Osteoblast (primary cell): Measurements from ENCODE around the gene C5AR1. TPM values are rescaled to one million over a fixed set of nuclear protein-coding genes. Genes with fewer than 3 reads are reported as not detected.

Experiments
- DNase-seq: peaks from one replicate; pipeline ENCODE4 v3.0.0; 2011; ENCODE audit warnings: low spot score, mixed read lengths; ENCODE audit not compliant: insufficient read length; ENCODE audit errors: missing footprints
- H2AFZ ChIP-seq: 2 replicates; pipeline ENCODE4 v1.6.0; 2011; ENCODE audit warnings: mild to moderate bottlenecking, low read length
- H3K27ac ChIP-seq: 2 replicates; pipeline ENCODE4 v1.5.1; 2011; ENCODE audit warnings: mild to moderate bottlenecking, low read depth, low read length, moderate library complexity
- H3K27me3 ChIP-seq: 2 replicates; pipeline ENCODE4 v1.6.0; 2012; ENCODE audit warnings: mild to moderate bottlenecking, control low read depth, inconsistent platforms, low read length, moderate library complexity; ENCODE audit not compliant: insufficient read depth
- H3K36me3 ChIP-seq: 2 replicates; pipeline ENCODE4 v1.5.1; 2011; ENCODE audit warnings: mild to moderate bottlenecking, low read length, control low read depth, moderate library complexity; ENCODE audit not compliant: insufficient read depth
- H3K4me1 ChIP-seq: 2 replicates; pipeline ENCODE4 v1.5.1; 2011; ENCODE audit warnings: mild to moderate bottlenecking, low read length, control low read depth, moderate library complexity; ENCODE audit not compliant: insufficient read depth
- H3K4me2 ChIP-seq: 2 replicates; pipeline ENCODE4 v1.6.0; 2011; ENCODE audit warnings: mild to moderate bottlenecking, low read length; ENCODE audit not compliant: insufficient read depth
- H3K4me3 ChIP-seq: fragments of 200-600 bp; sonication (generic); 3 replicates; pipeline ENCODE4 v1.5.1; 2012; ENCODE audit warnings: mild to moderate bottlenecking, low read length, inconsistent platforms; ENCODE audit not compliant: insufficient read depth
- H3K79me2 ChIP-seq: 2 replicates; pipeline ENCODE4 v1.6.0; 2012; ENCODE audit warnings: mild to moderate bottlenecking, low read length, control low read depth, inconsistent platforms; ENCODE audit not compliant: insufficient read depth
- H3K9me3 ChIP-seq: 2 replicates; pipeline ENCODE4 v1.5.1; 2011; ENCODE audit warnings: low read depth, low read length, control low read depth
- H4K20me1 ChIP-seq: 2 replicates; pipeline ENCODE4 v1.6.0; 2012; ENCODE audit warnings: mild to moderate bottlenecking, low read length, control low read depth; ENCODE audit not compliant: insufficient read depth
- total RNA-seq: library from RNA; depleted of rRNA; stranded (reverse); fragments of >200 nt; gene quantifications from 2 replicates; pipeline ENCODE4 v1.2.3, GENCODE V29; 2012
- TF ChIP-seq, protein P1 (sequence below): IDR thresholded peaks from 2 replicates; pipeline ENCODE4 v1.5.1; 2011; ENCODE audit warnings: mild to moderate bottlenecking, low read depth, low read length, moderate library complexity; ENCODE audit errors: extremely low read depth

Gene C5AR1
- total RNA-seq, 1 donor = 0.72 TPM

- H3K4me1 ChIP-seq = no peaks in the 10 kb centered on the region
- no peaks in the 10 kb centered on the region for H3K9me3 ChIP-seq
- no peaks in the 10 kb centered on the region for H3K27me3 ChIP-seq
- DNase-seq = peak; percentile 54
- H3K79me2 ChIP-seq = peaks cover 21% of the 10 kb centered on the region
- no peak overlapping the region for H3K4me3 ChIP-seq
- H2AFZ ChIP-seq = no peak overlapping the region
- TF ChIP-seq, protein P1, sequence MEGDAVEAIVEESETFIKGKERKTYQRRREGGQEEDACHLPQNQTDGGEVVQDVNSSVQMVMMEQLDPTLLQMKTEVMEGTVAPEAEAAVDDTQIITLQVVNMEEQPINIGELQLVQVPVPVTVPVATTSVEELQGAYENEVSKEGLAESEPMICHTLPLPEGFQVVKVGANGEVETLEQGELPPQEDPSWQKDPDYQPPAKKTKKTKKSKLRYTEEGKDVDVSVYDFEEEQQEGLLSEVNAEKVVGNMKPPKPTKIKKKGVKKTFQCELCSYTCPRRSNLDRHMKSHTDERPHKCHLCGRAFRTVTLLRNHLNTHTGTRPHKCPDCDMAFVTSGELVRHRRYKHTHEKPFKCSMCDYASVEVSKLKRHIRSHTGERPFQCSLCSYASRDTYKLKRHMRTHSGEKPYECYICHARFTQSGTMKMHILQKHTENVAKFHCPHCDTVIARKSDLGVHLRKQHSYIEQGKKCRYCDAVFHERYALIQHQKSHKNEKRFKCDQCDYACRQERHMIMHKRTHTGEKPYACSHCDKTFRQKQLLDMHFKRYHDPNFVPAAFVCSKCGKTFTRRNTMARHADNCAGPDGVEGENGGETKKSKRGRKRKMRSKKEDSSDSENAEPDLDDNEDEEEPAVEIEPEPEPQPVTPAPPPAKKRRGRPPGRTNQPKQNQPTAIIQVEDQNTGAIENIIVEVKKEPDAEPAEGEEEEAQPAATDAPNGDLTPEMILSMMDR = no peak
- no peak overlapping the region for H3K27ac ChIP-seq
- H3K4me2 ChIP-seq = no peak overlapping the region
- H4K20me1 ChIP-seq = peaks cover 6% of the 10 kb centered on the region
- peaks cover 55% of the 10 kb centered on the region for H3K36me3 ChIP-seq
Observed at GRCh38 chr19:47266401-47266941, 43.2 kb upstream of the C5AR1 start.

GRCh38 chr19:47267350-47267759 is 42.3 kb upstream of the C5AR1 start:
- no peaks in the 10 kb centered on the region for H3K4me1 ChIP-seq
- peaks cover 6% of the 10 kb centered on the region for H4K20me1 ChIP-seq

DNA sequence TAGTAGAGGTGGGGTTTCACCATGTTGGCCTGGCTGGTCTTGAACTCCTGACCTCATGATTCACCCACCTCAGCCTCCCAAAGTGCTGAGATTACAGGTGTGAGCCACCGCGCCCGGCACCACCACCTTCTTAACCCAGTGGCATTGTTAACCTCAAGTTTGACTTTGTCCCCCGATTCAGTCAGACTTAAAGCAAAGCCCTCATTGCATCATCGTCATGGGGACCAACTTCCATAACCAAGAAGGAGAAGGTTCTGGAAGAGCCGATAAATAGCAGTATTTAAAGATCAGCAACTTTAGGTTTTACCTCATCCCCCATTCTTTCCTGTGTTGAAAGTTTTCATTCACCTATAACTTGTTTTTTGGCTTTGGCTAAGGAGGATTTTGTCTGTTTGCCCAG is 41.6 kb upstream of the C5AR1 start:
- no peaks in the 10 kb centered on the region for H3K27me3 ChIP-seq
- peak; percentile 90 for DNase-seq
- no peak overlapping the region for H3K4me3 ChIP-seq
- H3K36me3 ChIP-seq = peaks cover 42% of the 10 kb centered on the region
- H3K4me2 ChIP-seq = no peak overlapping the region
- peaks cover 5% of the 10 kb centered on the region for H3K4me1 ChIP-seq
- peaks cover 15% of the 10 kb centered on the region for H3K79me2 ChIP-seq
- no peaks in the 10 kb centered on the region for H3K9me3 ChIP-seq
- H3K27ac ChIP-seq = no peak overlapping the region
- H4K20me1 ChIP-seq = peaks cover 6% of the 10 kb centered on the region
- H2AFZ ChIP-seq = no peak overlapping the region
- TF ChIP-seq, protein P1 = no peak

More at GRCh38 chr19:47267350-47267759, 42.3 kb upstream of the C5AR1 start:
- Histone ChIP-seq H2AFZ (no peak overlapping the region), H3K79me2 (peaks cover 20% of the 10 kb centered on the region), H3K27me3 (no peaks in the 10 kb centered on the region), H3K4me2 (no peak overlapping the region), H3K27ac (no peak overlapping the region), H3K9me3 (no peaks in the 10 kb centered on the region), H3K4me3 (no peak overlapping the region), H3K36me3 (peaks cover 49% of the 10 kb centered on the region)
- peak; percentile 76 for DNase-seq
- TF ChIP-seq, protein P1 = no peak

DNA sequence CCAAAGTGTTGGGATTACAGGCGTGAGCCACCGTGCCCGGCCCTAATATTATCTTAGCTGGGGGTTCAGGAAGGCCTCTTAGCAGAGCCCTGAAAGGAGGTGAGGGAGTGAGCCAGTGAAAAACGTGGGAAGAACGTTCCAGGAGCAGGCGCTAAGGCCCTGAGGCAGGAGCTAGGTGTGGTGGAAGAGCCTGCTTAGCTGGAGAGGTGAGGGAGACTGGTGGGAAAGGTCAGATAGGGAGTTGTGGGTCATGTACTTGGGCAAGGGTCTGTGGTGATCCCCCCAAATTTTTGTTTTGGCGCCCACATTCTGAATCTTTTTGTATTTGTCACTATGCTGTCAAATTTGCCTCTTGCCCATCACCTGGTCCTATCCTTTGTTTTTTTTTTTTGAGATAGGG is 40.1 kb upstream of the C5AR1 start:
- peak; percentile 61 for DNase-seq

More for the DNA sequence above, 40.1 kb upstream of the C5AR1 start:
- no peak overlapping the region for H2AFZ ChIP-seq
- H4K20me1 ChIP-seq = peaks cover 6% of the 10 kb centered on the region
- H3K4me3 ChIP-seq = no peak overlapping the region
- TF ChIP-seq, protein P1 = no peak
- peaks cover 36% of the 10 kb centered on the region for H3K36me3 ChIP-seq
- no peaks in the 10 kb centered on the region for H3K9me3 ChIP-seq
- no peak overlapping the region for H3K4me2 ChIP-seq
- peaks cover 14% of the 10 kb centered on the region for H3K4me1 ChIP-seq
- H3K27me3 ChIP-seq = no peaks in the 10 kb centered on the region
- H3K27ac ChIP-seq = no peak overlapping the region
- peaks cover 10% of the 10 kb centered on the region for H3K79me2 ChIP-seq
